Tibial nerve (tissue), 4 donors: ENCODE data around the gene ZNF184. TPM values are rescaled to one million over a fixed set of nuclear protein-coding genes. Genes with fewer than 3 reads are reported as not detected.

Experiments
- DNase-seq, 2 donors: peaks; one replicate each; pipeline ENCODE4 v3.0.0-alpha.2; 2019; ENCODE audit warnings: low spot score in 2 of 2
- H3K27ac ChIP-seq, 4 donors: fragments of 200-600 bp; sonication (generic) in 3 of 4; one replicate each; pipeline ENCODE4 v1.5.1; 2017 to 2019; ENCODE audit warnings: mild to moderate bottlenecking in 1 of 4
- H3K27me3 ChIP-seq, 2 donors: fragments of 200-600 bp; sonication (generic) in 1 of 2; one replicate each; pipeline versions ENCODE4 v1.5.1 to v1.6.0; 2017 to 2019
- H3K36me3 ChIP-seq, 3 donors: fragments of 200-600 bp; sonication (generic); one replicate each; pipeline ENCODE4 v1.5.1; 2018 to 2019
- H3K4me1 ChIP-seq, 4 donors: fragments of 200-600 bp; sonication (generic) in 3 of 4; one replicate each; pipeline ENCODE4 v1.5.1; 2017 to 2019
- H3K4me3 ChIP-seq, 4 donors: fragments of 200-600 bp; sonication (generic) in 3 of 4; one replicate each; pipeline ENCODE4 v1.5.1; 2017 to 2019; ENCODE audit warnings: mild to moderate bottlenecking in 1 of 4, moderate library complexity in 1 of 4
- H3K9me3 ChIP-seq, 4 donors: fragments of 200-600 bp; sonication (generic) in 3 of 4; one replicate each; pipeline ENCODE4 v1.5.1; 2017 to 2019
- CTCF ChIP-seq, 5 experiments: fragments of 200-600 bp in 3 of 5; fragments of 450-650 bp in 2 of 5; sonication (generic) in 3 of 5; IDR thresholded peaks; one replicate each; pipeline ENCODE4 v1.5.1; 2016 to 2019; ENCODE audit warnings: antibody characterized with exemption in 5 of 5, mild to moderate bottlenecking in 3 of 5, moderate library complexity in 2 of 5
- EP300 ChIP-seq, 2 donors: sonication (generic); formaldehyde crosslinking; IDR thresholded peaks; one replicate each; pipeline ENCODE4 v1.6.1; 2017; ENCODE audit warnings: antibody characterized with exemption in 2 of 2, mild to moderate bottlenecking in 1 of 2
- POLR2A ChIP-seq, 2 donors: fragments of 450-650 bp; IDR thresholded peaks; one replicate each; pipeline ENCODE4 v1.6.1; 2017; ENCODE audit warnings: antibody characterized with exemption in 2 of 2, mild to moderate bottlenecking in 2 of 2, moderate library complexity in 2 of 2
- WGBS, 2 donors: methylation state at CpG; one replicate each; pipeline ENCODE4 v1.1.5; 2018; 5-methylcytosine and 5-hydroxymethylcytosine counted together
- total RNA-seq, 4 donors: library from RNA; depleted of rRNA; stranded (reverse); fragments of >200 nt; gene quantifications; one replicate each; pipeline ENCODE4 v1.1.0, GENCODE V29; 2016

Gene ZNF184
- total RNA-seq, 4 donors from 2014 or later: 6.1 to 10.7 (median 8.9) TPM

- Histone ChIP-seq H3K4me1 (peaks cover 0 to 13% (median 3%) of the 10 kb centered on the region in 4 donors), H3K9me3 (no peaks in the 10 kb centered on the region), H3K27me3 (peaks cover 0 to 40% of the 10 kb centered on the region in 2 donors), H3K27ac (peak overlapping the region in 1 of 4 donors; percentile 41), H3K4me3 (peak overlapping the region; percentile 26 to 55 (median 34)), H3K36me3 (no peaks in the 10 kb centered on the region)
- peak; percentile 33 to 59 for DNase-seq
- TF ChIP-seq POLR2A (IDR thresholded peaks at IDR 0.05): no peak
- peak in 1 of 2 donors; percentile 35 for TF ChIP-seq EP300 (IDR thresholded peaks at IDR 0.05)
- TF ChIP-seq CTCF (IDR thresholded peaks at IDR 0.05): no peak
- 3 to 4% methylated on average over 30 to 34 of the region's 34 CpGs for WGBS, 2 donors
Measured at GRCh38 chr6:27495386-27496135, 22.7 kb upstream of the ZNF184 start.

GRCh38 chr6:27494987-27495385, 22.1 kb upstream of the ZNF184 start:
- TF ChIP-seq CTCF (IDR thresholded peaks at IDR 0.05): no peak
- no peak for TF ChIP-seq EP300 (IDR thresholded peaks at IDR 0.05)
- TF ChIP-seq POLR2A (IDR thresholded peaks at IDR 0.05): no peak
- peaks cover 0 to 35% of the 10 kb centered on the region in 2 donors for H3K27me3 ChIP-seq

GRCh38 chr6:27494103-27494502, 21.2 kb upstream of the ZNF184 start:
- TF ChIP-seq POLR2A (IDR thresholded peaks at IDR 0.05) (no peak), EP300 (IDR thresholded peaks at IDR 0.05) (no peak), CTCF (IDR thresholded peaks at IDR 0.05) (no peak)
- H3K4me1 ChIP-seq: peaks cover 0 to 13% (median 3%) of the 10 kb centered on the region in 4 donors
- no peaks in the 10 kb centered on the region for H3K36me3 ChIP-seq
- peaks cover 0 to 27% of the 10 kb centered on the region in 2 donors for H3K27me3 ChIP-seq
- DNase-seq: no peak
- WGBS, 2 donors: 46 to 53% methylated on average over 1 of the region's 1 CpG
- H3K27ac ChIP-seq: no peak overlapping the region
- no peaks in the 10 kb centered on the region for H3K9me3 ChIP-seq
- H3K4me3 ChIP-seq: no peak overlapping the region

More at GRCh38 chr6:27494987-27495385, 22.1 kb upstream of the ZNF184 start:
- WGBS, 2 donors: 5% methylated on average over 7 of the region's 7 CpGs
- H3K27ac ChIP-seq: peak overlapping the region in 1 of 4 donors; percentile 41
- no peak for DNase-seq
- no peaks in the 10 kb centered on the region for H3K36me3 ChIP-seq
- peaks cover 0 to 13% (median 3%) of the 10 kb centered on the region in 4 donors for H3K4me1 ChIP-seq
- H3K4me3 ChIP-seq: peak overlapping the region; percentile 26 to 55 (median 34)
- H3K9me3 ChIP-seq: no peaks in the 10 kb centered on the region

- 58 to 62% methylated on average over 2 of the region's 2 CpGs for whole genome bisulfite sequencing, 2 donors
- no peak for DNase-seq
- peaks cover 0 to 13% (median 3%) of the 10 kb centered on the region in 4 donors for H3K4me1 ChIP-seq
- no peak overlapping the region for H3K4me3 ChIP-seq
- no peak overlapping the region for H3K27ac ChIP-seq
- TF ChIP-seq CTCF (IDR thresholded peaks at IDR 0.05) (no peak), POLR2A (IDR thresholded peaks at IDR 0.05) (no peak), EP300 (IDR thresholded peaks at IDR 0.05) (no peak)
- no peaks in the 10 kb centered on the region for H3K36me3 ChIP-seq
- H3K9me3 ChIP-seq: no peaks in the 10 kb centered on the region
- peaks cover 0 to 22% of the 10 kb centered on the region in 2 donors for H3K27me3 ChIP-seq
Measured at GRCh38 chr6:27492631-27493190, 19.8 kb upstream of the ZNF184 start.
